WI38 (cell line): ENCODE results near the gene PRRT4.

Experiments
- H3K4me3 ChIP-seq: 2 replicates; pipeline ENCODE4 v1.5.1; 2011; ENCODE audit warnings: low read depth, mild to moderate bottlenecking, control low read depth, low read length
- CTCF ChIP-seq: IDR thresholded peaks from 2 replicates; pipeline ENCODE4 v1.5.1; 2012; ENCODE audit warnings: low read depth, mild to moderate bottlenecking, control low read depth, low read length

PRRT4 gene

GRCh38 chr7:128388145-128388485, 26.6 kb upstream of the PRRT4 start:
- TF ChIP-seq CTCF, result no peak
- no peak overlapping the region for H3K4me3 ChIP-seq

GRCh38 chr7:128387216-128388144, 26.0 kb upstream of the PRRT4 start:
- H3K4me3 ChIP-seq, result no peak overlapping the region
- TF ChIP-seq CTCF, result peak; percentile 80

GRCh38 chr7:128385988-128386925, 24.8 kb upstream of the PRRT4 start:
- TF ChIP-seq CTCF, result no peak
- H3K4me3 ChIP-seq, result no peak overlapping the region

GRCh38 chr7:128384726-128385125, 23.2 kb upstream of the PRRT4 start:
- no peak overlapping the region for H3K4me3 ChIP-seq
- TF ChIP-seq CTCF, result no peak

GRCh38 chr7:128383776-128384175, 22.3 kb upstream of the PRRT4 start:
- no peak overlapping the region for H3K4me3 ChIP-seq
- TF ChIP-seq CTCF, result no peak

DNA sequence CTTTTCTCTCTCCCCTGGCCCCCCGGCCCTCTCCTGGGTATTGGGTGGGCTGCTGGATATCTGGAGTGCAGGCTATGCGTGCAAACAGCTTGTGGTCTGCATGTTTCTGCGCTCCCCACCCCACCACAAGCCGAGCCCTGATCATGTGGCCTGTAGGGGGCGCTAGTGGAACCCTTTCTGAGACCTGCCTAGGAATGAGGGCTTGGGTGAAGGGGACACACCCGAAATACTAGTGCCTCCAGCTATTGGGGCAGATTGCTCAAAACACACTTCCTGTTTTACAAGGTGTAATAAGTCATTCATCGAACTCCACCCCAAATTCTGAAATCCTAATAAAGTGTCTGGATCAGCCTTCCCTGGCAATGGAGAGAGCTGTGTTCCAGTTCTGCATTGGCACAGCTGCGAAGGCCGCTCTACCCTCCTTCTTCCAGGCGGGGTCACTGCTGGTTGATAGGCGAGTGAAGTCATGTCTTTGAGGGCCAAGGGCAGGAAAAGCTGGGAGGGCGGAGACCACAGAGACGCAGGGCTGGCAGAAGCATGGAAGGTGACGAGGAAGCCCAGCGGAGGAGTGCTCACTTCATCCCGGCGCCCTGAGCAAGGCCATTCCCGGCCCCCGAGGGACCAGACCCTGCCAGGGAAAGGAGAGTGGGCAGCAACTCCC, 19.8 kb upstream of the PRRT4 start:
- H3K4me3 ChIP-seq, result no peak overlapping the region
- peak; percentile 61 for TF ChIP-seq CTCF
